Activated gamma-delta T cell treated with Interleukin-2 at 50 U/mL for 16 hours (primary cell): ENCODE results near the gene ITGBL1.

Experiments
- DNase-seq: peaks from one replicate; pipeline ENCODE4 v3.0.0-alpha.2; 2020

Gene ITGBL1, protein sequence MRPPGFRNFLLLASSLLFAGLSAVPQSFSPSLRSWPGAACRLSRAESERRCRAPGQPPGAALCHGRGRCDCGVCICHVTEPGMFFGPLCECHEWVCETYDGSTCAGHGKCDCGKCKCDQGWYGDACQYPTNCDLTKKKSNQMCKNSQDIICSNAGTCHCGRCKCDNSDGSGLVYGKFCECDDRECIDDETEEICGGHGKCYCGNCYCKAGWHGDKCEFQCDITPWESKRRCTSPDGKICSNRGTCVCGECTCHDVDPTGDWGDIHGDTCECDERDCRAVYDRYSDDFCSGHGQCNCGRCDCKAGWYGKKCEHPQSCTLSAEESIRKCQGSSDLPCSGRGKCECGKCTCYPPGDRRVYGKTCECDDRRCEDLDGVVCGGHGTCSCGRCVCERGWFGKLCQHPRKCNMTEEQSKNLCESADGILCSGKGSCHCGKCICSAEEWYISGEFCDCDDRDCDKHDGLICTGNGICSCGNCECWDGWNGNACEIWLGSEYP

GRCh38 chr13:101452519-101453485 lies at the start of gene ITGBL1:
TSS of gene ITGBL1 (plus strand) at chr13:101452675. CDS start at chr13:101452834, 159 bp downstream.
- DNase-seq, result no peak

GRCh38 chr13:101406791-101407190 lies 45.7 kb upstream of the ITGBL1 start:
- DNase-seq, result no peak

- DNase-seq, result no peak
These were observed 44.3 kb upstream of the ITGBL1 start for GRCh38 chr13:101408154-101408553.

GRCh38 chr13:101408992-101409656 lies 43.4 kb upstream of the ITGBL1 start:
- no peak for DNase-seq

DNA sequence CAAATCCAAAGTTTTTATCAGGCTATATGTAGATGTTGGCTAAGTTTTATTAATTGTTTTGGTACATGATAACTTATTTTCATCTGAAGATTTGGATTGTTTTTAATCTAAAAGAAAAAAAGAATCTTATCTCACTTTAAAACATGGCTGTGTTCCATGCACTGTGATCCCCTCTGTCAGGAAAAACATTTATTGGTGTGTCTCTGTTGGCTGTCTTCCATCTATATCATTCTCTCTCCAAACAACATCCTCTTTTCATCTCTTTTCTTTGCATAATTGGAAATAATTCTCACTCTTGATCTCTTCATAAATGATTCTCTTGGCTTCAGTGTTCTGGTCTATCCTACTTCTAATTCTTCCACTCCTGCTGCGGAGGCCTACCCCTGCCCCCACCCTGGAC lies 40.4 kb upstream of the ITGBL1 start:
- no peak for DNase-seq

GRCh38 chr13:101415358-101416174 lies 36.9 kb upstream of the ITGBL1 start:
- DNase-seq, result no peak

- DNase-seq, result no peak
These were observed 36.1 kb upstream of the ITGBL1 start, which contains the start of gene NALCN for GRCh38 chr13:101416181-101417042. TSS of gene NALCN (minus strand) at chr13:101416508. CDS start at chr13:101399126, 17,382 bp downstream.

DNA sequence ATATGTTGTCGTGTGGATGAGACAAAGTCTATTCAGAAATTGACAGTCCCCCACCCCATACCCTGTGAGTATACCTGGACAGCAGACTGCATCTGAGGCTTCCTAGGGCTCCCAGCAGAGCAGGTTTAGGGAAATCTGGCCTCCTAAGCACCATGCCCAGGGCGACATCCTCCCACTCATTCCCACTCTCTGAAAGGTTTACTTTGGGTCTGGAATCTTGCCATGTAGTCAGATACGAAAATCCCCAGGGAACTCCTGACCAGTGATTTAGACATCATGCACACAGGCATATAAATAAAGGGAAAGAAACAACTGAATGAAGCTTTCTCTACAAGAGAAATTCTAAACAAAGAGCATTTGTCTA lies 35.5 kb upstream of the ITGBL1 start:
- DNase-seq, result no peak

DNA sequence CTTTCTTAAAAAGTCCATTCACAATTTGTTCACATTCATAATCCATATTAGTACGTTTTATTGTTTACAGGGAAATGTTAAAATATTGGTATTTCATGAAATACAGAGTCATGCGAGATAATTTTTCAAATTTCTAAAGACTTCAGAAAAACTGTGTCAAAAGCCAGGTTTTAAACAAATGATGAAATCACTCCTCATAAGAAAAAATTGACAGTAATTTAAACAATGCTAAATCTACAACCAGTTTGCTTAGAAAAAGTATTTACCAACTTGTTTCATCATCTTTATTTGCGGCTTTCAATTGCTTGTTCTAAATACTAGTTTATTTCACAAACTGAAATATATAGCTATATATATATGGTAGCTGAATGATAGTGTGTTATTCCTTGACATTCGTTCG lies 35.0 kb upstream of the ITGBL1 start:
- no peak for DNase-seq

GRCh38 chr13:101423872-101424271 lies 28.6 kb upstream of the ITGBL1 start:
- no peak for DNase-seq

DNA sequence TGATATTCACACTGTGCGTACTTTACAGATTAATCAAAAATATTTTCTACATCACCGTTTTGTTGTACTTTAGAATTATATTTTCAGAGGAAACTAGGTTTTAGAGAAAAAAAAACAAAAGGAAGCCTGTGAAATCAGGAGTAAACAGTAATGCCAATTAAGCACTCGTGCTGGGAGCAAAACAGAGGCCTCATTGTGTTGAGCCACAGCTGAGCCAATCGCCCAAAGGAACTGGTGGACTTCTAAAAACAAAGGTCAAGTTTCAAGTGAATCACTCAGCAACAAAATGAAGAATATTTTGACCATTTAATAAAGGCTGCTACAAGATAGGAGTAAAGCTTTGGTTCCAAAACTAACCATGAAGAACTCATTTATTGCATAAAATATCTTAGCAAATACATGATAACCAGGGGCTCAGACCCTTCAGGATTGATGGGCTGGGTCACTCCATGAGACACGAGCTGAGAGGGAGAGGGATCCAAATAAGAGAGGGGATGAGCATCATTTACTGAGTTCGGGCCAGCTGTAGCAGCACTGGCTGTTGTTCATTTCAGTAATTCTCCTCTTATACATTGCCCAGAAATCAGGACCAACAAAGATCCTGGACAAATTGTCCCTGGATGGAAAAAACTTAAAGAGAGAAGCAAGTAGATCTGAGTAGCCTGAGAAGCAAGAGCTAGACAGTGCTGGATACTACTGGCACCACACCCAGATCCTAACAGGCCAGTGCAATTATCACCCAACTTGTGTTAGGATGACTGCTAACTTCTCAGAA lies 27.9 kb upstream of the ITGBL1 start:
- DNase-seq, result no peak

GRCh38 chr13:101425156-101425471 lies 27.4 kb upstream of the ITGBL1 start:
- DNase-seq, result no peak

DNA sequence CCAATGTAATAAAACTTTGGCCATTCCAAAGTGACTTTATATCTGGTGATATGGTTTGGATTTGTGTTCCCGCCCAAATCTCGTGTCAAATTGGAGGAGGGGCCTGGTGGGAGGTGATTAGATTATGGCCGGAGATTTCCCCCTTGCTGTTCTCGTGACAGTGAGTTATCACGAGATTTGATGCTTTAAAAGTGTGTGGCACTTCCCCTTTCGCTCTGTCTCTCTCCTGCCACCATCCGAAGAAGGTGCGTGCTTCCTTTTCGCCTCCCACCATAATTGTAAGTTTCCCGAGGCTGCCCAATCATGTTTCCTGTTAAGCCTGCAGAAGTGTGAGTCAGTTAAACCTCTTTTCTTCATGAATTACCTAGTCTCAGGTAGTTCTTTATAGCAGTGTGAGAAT lies 26.9 kb upstream of the ITGBL1 start:
- no peak for DNase-seq

DNA sequence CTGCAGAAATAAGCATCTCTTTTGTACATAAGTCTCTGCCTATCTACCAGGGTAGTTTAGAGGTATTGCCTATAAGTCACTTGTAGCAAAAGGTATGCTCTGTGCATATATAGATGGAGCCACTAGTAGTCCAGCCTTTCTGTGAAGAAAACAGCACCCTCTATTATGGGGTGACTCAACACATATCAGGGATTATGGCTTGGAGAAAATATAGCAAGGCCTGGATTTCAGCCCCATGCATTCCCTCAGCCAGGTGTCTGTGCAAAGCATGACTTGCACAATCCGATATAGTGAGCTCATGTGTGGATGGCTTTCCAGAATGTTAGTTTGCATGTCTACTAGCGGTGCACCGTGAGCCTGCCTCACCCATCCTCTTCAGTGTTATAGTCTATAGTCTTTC lies 22.7 kb upstream of the ITGBL1 start:
- no peak for DNase-seq

GRCh38 chr13:101433895-101434294 lies 18.6 kb upstream of the ITGBL1 start:
- no peak for DNase-seq

DNA sequence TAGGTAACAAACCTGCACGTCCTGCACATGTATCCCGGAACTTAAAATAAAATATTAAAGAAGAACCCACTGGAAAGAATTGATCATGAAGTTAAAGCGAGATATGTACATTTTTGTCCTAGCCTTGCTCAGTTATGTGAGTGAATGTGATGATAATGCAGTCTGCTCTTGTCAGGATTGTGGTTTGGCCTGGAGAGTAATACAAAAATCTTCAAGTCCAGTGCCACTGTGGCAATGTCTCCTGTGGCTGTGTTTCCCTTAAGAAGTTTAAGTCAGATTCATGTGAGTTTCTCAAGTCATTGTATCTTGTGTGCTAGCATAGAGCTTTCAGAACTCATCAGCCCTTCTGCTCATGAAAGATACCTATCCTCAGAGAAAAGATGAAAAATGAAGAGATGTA lies 18.0 kb upstream of the ITGBL1 start:
- no peak for DNase-seq

DNA sequence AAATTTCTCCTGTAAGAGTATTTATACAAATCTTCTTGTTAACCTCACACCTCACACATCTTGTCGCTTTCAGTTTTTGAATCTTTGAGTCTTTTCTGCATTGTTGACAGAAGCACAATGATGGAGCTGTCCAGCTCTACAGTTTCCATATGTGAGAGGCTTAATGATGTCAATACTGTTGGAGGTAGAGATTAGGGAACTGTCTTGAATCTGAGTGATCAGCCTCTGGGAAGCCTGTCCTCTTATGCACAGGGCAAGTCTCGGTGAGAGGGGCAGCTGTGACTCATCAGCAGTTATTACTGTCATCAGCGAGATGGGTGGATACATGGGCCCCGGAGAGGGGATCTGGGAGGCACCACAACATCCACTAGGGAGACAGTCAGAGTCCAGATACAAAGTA lies 4.6 kb upstream of the ITGBL1 start:
- DNase-seq, result no peak

GRCh38 chr13:101449790-101450748 lies 2.4 kb upstream of the ITGBL1 start:
- no peak for DNase-seq

- no peak for DNase-seq
These were observed 1.7 kb upstream of the ITGBL1 start for GRCh38 chr13:101450749-101451130.
